GM18868 (cell line): ENCODE results near the gene AK3.

Experiments used
- ATAC-seq: cut with Tn5 transposase; IDR thresholded peaks from one replicate; pipeline ENCODE4 v1.9.1; 2021; ENCODE audit warnings: mild to moderate bottlenecking, moderate library complexity; ENCODE audit not compliant: unreplicated experiment

AK3 gene

GRCh38 chr9:4750023-4750673 lies 9.1 kb upstream of the AK3 start:
- ATAC-seq = no peak

DNA sequence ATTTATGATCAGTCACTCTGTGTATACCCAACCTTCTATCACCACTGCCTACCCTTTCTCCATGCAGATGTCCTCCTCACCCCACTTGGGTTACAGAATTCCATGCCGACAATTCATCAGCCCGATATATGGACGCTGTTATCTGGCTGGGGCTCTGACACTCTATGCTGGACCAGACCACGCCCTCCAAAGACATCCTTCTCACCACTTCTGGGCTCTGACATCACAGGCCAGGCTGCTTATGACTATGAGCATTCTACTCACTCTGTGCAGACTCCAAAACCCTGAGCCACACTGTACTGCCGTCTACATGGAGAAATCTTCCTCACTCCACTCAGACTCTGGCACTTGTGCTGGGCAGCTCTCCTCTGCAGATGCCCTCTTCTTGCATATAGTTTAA lies 7.6 kb upstream of the AK3 start:
- no peak for ATAC-seq

GRCh38 chr9:4746278-4747030 lies 5.5 kb upstream of the AK3 start:
- no peak for ATAC-seq

- ATAC-seq = no peak
Observed at GRCh38 chr9:4743131-4743875, 2.3 kb upstream of the AK3 start.

GRCh38 chr9:4742246-4742645 lies 1.2 kb upstream of the AK3 start:
- ATAC-seq = no peak

- ATAC-seq = no peak
Observed at GRCh38 chr9:4741365-4742089, 525 bp upstream of the AK3 start.

DNA sequence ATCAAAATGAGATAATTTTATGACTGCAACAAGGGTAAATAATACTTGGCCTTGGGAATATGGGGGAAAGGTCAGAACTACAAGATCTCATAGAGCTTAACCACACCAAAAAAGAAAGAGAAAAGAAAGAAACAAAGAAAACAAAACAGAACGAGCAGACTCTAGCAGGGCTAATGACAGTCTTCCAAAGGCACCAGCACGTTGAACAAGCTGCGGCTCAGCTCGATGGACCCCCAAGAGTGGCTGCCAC lies 689 bp downstream of the AK3 start:
- no peak for ATAC-seq

GRCh38 chr9:4739587-4740387 lies 1.2 kb downstream of the AK3 start:
- no peak for ATAC-seq

DNA sequence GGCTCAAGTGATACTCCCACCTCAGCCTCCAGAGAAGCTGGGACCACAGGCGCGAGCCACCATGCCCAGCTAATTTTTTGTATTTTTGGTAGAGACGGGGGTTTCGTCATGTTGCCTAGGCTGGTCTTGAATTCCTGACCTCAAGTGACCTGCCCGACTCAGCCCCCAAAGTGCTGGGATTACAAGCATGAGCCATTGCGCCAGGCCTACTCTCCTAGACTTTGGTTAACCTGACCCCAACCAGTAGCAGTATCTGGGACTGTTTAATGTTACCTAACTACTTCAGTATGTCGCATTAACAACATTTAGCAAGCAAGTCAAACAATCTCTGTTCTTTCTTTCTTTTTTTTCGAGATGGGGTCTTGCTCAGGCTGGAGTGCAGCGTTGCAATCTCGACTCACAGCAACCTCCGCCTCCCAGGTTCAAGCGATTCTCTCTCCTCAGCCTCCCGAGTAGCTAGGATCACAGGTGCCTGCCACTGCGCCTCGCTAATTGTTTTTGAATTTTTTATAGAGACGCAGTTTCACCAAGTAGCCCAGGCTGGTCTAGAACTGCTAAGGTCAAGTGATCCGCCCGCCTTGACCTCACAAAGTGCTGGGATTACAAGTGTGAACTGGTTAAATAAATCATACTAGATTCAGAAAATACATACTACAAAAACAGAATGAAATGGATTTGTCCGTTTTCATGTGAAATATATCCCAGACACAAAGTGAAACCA lies 2.0 kb downstream of the AK3 start:
- no peak for ATAC-seq

DNA sequence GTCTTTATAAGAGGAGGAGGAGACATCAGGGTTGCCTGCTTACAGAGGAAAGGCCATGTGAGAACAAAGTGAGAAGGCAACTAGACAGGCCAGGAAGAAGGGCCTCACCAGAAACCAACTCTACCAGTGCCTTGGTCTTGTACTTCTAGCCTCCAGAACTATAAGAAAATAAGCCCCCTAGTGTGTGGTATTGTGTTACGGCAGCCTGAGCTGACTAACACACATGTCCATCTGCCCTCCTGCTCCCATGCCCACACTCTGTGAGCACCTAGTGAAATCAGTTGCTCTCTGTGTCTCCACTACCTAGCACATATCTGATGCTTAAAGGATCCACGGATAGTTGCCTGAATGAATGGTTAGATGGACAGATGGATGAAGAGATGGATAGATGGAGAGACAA lies 6.9 kb downstream of the AK3 start:
- ATAC-seq = no peak

GRCh38 chr9:4732890-4733289 lies 8.1 kb downstream of the AK3 start:
- ATAC-seq = no peak

DNA sequence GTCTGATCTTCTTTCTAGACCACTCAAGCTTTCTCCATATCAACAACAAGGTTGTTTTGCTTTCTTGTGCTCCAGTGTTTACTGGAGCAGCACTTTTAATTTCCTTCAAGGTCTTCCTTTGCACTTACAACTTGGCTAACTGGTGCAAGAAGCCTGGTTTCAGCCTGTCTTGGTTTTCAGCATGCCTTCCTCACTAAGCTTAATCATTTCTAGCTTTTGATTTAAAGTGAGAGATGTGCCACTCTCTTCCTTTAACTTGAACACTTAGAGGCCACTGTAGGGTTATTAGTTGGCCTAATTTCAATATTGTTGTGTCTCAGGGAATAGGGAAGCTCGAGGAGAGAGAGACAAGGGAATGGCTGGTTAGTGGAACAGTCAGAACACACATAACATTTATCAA lies 13.4 kb downstream of the AK3 start:
- ATAC-seq = no peak

DNA sequence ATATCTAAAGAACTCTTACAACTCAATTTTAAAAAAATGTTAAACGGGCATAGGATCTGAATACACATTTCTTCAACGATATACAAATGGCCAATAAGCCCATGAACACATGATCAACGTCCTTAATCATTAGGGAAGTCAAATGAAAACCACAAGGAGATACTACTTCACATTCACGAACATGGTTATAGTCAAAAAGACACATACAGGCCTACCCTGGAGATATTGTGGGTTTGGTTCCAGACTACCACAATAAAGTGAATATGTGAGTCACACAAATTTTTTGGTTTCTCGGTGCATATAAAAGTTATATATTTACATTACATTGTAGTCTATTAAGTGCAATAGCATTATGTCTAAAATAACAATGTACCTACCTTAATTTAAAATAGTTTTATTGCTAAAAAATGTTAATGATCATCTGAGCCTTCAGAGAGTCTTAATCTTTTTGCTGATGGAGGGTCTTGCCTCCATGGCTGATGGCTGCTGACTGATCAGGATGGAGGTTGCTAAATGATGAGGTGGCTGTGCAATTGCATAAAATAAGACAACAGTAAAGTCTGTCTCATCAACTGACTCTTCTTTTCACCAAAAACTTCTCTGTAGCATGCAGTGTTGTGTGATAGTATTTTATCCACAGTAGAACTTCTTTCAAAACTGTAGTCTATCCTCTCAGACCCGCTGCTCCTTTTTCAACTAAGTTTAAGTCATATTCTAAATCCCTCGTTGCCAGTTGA lies 15.1 kb downstream of the AK3 start:
- no peak for ATAC-seq

DNA sequence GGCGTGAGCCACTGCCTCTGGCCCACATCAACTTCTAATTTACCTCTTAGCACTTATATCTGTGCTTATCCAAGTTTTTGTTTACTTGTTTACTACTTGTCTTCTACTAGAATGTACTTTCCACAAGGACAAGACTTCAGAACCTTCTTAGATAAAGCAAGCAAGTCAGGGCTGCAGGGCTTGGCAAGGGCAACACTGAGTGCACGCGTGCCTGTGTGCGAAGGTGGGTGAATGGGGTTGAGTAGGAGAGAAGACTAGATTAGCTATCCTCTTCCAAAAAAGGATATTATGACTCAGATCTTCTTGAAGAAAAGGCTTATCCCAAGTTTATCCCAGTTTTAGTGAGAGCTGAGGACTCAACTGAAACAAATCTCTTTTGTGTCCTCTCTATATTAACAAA lies 19.3 kb downstream of the AK3 start:
- no peak for ATAC-seq

DNA sequence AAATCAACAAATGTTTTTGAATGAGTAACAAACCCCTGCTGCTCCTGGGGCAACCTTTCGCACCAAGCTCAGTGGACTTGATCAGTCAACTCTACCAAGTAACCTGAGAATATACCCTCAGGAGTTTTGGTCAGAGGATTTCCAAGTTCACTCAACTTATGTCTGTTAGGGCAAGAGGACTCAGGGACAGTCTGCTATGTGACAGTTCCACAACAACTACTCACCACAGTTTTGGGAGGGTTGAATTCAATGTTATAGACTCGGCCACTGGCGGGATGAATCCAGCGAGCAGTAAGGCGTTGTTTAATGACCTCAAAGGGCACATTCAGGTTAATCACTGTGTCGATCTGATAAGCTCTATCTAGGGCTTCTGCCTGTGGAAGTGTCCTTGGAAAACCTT lies 22.1 kb downstream of the AK3 start:
- no peak for ATAC-seq

- no peak for ATAC-seq
Observed at GRCh38 chr9:4717815-4718214, 23.2 kb downstream of the AK3 start.

GRCh38 chr9:4716163-4716562 lies 24.8 kb downstream of the AK3 start:
- no peak for ATAC-seq

- no peak for ATAC-seq
Observed at GRCh38 chr9:4714266-4715016, 26.6 kb downstream of the AK3 start.

GRCh38 chr9:4713849-4714248 lies 27.2 kb downstream of the AK3 start:
- no peak for ATAC-seq
